Stomach smooth muscle (tissue), 2 donors: ENCODE data around the gene ECI1.
A peak's percentile ranks its signal among the peaks of the same experiment; 100 is the strongest.
"Not testable (repeated sequence)": the region's sequence is repeated elsewhere in the genome, so short reads cannot be mapped to it uniquely, and the experiment has no call there.

ENCODE experiments used
- H3K27ac ChIP-seq: one replicate; pipeline ENCODE4 v1.7.0; 2013; ENCODE audit warnings: mild to moderate bottlenecking, low read length, inconsistent platforms
- H3K27me3 ChIP-seq, 2 donors: one replicate each; pipeline ENCODE4 v1.7.0; 2013; ENCODE audit warnings: low read length in 2 of 2; ENCODE audit not compliant: insufficient read depth in 2 of 2, control insufficient read depth in 1 of 2
- H3K36me3 ChIP-seq, 2 donors: one replicate each; pipeline ENCODE4 v1.7.0; 2013; ENCODE audit warnings: low read length in 2 of 2; ENCODE audit not compliant: control insufficient read depth in 2 of 2, insufficient read depth in 2 of 2
- H3K4me1 ChIP-seq: one replicate; pipeline ENCODE4 v1.7.0; 2013; ENCODE audit warnings: low read length; ENCODE audit not compliant: control insufficient read depth, insufficient read depth
- H3K4me3 ChIP-seq, 2 donors: one replicate each; pipeline ENCODE4 v1.7.0; 2013; ENCODE audit warnings: low read length in 2 of 2
- H3K9ac ChIP-seq, 2 donors: one replicate each; pipeline ENCODE4 v1.7.0; 2013; ENCODE audit warnings: low read length in 2 of 2, mild to moderate bottlenecking in 1 of 2
- H3K9me3 ChIP-seq, 2 donors: one replicate each; pipeline ENCODE4 v1.7.0; 2013; ENCODE audit warnings: low read length in 2 of 2; ENCODE audit not compliant: control insufficient read depth in 2 of 2
- donor health status: healthy.
- donor health status: Pancreatic carcinoma.

Gene ECI1

DNA sequence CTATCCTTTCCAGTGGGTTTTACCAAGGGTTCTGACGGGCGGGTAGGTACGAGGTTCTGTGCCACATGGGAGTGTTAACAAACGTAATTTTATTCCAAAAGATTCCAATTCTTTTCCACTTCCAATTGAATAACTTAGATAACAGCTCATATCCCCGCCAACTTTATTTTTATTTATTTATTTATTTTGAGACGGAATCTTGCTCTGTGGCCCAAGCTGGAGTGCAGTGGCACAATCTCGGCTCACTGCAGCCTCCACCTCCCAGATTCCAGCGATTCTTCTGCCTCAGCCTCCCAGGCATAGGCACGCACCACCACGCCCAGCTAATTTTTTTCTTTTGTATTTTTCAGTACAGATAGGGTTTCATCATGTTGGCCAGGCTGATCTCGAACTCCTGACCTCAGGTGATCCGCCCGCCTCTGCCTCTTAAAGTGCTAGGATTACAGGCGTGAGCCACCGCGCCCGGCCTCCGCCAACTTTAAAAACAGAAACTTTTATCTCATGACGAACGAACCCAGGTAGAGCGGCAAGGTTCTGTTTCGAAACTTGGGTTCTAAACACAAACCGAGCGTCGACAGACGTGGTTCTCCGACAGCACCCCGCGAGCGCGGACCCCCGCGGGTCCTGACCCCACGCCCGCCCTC is 613 bp downstream of the ECI1 start:
- no peaks in the 10 kb centered on the region for H3K9me3 ChIP-seq
- H3K9ac ChIP-seq = peak overlapping the region; percentile 60 to 82
- H3K36me3 ChIP-seq = peaks cover 15 to 29% of the 10 kb centered on the region in 2 donors
- peak overlapping the region; percentile 79 for H3K27ac ChIP-seq
- peaks cover 12% of the 10 kb centered on the region for H3K4me1 ChIP-seq
- H3K27me3 ChIP-seq = no peaks in the 10 kb centered on the region
- peak overlapping the region; percentile 73 to 79 for H3K4me3 ChIP-seq

DNA sequence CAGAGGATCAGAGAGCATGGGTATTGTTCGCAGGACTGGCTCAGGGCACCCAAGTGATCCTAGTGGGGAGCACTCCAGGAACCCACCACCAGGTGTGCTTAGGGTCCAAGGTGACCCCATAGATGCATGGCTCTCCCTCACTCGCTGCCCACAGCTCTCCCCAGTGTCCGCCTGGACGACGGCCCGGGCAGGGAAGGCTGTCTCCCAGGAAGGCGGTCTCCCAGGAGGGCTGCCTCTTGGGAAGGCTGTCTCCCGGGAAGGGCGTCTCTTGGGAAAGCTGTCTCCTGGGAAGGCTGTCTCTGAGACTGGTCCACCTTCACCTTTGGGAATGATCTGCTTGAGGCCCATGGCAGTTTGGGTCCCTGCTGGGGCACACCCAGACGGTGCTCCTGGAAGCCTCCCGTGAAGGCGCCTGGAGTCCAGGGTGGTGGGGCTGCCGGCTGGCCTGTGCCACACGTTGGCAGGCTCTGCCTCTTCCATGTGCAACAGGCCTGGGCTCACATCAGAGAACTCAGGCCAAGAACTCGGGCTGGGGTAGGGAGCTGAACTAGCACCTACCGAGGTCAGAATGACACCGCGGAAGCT is 5.0 kb downstream of the ECI1 start:
- Histone ChIP-seq H3K9me3 (no peaks in the 10 kb centered on the region), H3K4me1 (peaks cover 5% of the 10 kb centered on the region), H3K4me3 (no peak overlapping the region), H3K9ac (no peak overlapping the region), H3K36me3 (peaks cover 23 to 30% of the 10 kb centered on the region in 2 donors), H3K27me3 (no peaks in the 10 kb centered on the region), H3K27ac (no peak overlapping the region)

DNA sequence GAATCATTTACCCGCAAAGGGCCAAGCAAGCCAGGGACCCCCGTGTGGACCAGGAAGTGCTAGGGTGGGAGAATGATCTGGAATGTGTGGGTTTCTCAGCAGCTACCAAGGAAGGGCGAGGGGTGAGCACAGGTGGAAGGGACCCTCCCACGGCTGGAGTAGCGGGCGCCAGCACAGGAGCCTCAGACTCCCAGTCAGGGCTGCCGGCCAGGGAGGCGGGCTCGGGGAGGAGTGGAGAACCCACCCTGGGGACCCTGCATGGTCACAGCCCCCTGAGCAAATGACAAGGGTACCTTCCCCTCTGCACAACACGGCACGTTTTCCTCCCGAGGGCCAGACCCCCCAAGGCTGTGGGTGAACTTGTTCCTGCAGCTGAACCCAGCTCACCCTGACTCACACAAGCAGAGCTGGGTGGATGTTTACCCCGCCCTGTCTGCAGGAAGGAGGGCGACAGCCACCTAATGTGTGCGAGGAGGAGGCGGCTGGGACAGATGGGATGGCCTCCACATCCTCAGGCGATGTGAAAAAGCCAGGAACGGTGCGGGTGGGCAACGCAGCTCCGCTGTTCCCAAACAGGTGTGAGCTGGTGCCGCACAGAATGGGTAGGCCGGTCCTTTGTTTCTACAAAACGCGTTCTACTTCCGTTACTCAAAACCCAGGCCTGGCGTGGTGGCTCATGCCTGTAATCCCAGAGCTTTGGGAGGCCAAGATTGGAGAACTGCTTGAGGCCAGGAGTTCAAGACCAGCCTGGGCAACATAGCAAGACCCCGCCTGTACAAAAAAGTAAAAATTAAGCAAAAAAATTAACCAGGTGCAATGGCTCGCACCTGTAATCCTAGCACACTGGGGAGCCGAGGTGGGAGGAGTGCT is 6.2 kb downstream of the ECI1 start:
- Histone ChIP-seq H3K9ac (no peak overlapping the region), H3K27ac (no peak overlapping the region), H3K27me3 (no peaks in the 10 kb centered on the region), H3K4me3 (no peak overlapping the region), H3K4me1 (peaks cover 1% of the 10 kb centered on the region), H3K9me3 (no peaks in the 10 kb centered on the region), H3K36me3 (peaks cover 23 to 30% of the 10 kb centered on the region in 2 donors)

DNA sequence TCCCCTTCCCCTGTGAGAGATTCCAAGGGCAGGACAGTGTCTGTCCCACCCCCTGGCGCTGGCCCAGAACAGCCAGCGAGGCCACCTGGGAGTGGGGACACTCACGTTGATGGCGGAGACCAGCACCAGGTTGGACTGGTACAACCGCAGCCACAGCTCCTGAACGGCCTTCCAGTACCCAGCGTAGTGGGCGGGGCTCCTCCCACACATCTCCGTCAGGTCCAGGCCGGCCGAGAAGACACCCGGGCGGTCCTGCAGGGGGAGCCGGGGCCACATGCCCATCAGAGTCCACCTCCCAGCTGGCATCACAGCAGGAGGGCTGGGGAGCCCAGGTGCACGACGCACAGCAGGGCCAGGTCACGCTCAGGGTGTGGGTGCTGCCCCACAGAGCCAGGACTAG is 7.1 kb downstream of the ECI1 start:
- no peak overlapping the region for H3K4me3 ChIP-seq
- no peaks in the 10 kb centered on the region for H3K27me3 ChIP-seq
- no peaks in the 10 kb centered on the region for H3K9me3 ChIP-seq
- H3K4me1 ChIP-seq = no peaks in the 10 kb centered on the region
- no peak overlapping the region for H3K27ac ChIP-seq
- H3K36me3 ChIP-seq = peaks cover 23 to 30% of the 10 kb centered on the region in 2 donors
- H3K9ac ChIP-seq = no peak overlapping the region

GRCh38 chr16:2243781-2244180 is 7.6 kb downstream of the ECI1 start:
- no peak overlapping the region for H3K27ac ChIP-seq
- peaks cover 23 to 30% of the 10 kb centered on the region in 2 donors for H3K36me3 ChIP-seq
- H3K9ac ChIP-seq = no peak overlapping the region

DNA sequence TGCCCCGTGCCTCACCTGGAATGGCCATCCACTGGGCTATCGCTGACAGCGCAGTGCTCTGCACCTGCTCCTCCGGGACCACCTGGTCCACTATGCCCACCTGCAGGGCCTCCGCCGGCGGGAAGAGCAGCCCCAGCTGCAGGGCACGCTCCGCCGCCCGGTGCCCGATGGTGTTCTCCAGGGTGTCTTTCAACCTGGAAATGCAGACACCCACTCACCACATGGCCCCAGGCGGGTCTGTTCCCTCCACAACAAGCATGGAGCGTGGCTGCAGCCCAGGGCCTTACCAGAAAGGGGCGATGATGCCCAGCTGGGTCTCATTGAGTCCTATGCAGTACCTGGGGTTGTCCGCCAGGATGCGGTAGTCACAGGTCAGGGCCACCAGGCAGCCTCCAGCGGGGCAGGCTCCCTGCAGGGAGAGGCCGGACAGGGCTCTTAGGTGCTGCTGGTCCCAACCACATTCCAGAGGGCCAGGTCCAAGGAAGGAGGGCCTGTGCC is 8.3 kb downstream of the ECI1 start:
- Histone ChIP-seq H3K9me3 (no peaks in the 10 kb centered on the region), H3K4me1 (peaks cover 1% of the 10 kb centered on the region), H3K4me3 (no peak overlapping the region), H3K36me3 (peaks cover 23 to 30% of the 10 kb centered on the region in 2 donors), H3K9ac (no peak overlapping the region), H3K27ac (no peak overlapping the region), H3K27me3 (no peaks in the 10 kb centered on the region)

More at GRCh38 chr16:2243781-2244180, 7.6 kb downstream of the ECI1 start:
- H3K27me3 ChIP-seq = no peaks in the 10 kb centered on the region
- H3K4me1 ChIP-seq = no peaks in the 10 kb centered on the region
- no peaks in the 10 kb centered on the region for H3K9me3 ChIP-seq
- H3K4me3 ChIP-seq = no peak overlapping the region

DNA sequence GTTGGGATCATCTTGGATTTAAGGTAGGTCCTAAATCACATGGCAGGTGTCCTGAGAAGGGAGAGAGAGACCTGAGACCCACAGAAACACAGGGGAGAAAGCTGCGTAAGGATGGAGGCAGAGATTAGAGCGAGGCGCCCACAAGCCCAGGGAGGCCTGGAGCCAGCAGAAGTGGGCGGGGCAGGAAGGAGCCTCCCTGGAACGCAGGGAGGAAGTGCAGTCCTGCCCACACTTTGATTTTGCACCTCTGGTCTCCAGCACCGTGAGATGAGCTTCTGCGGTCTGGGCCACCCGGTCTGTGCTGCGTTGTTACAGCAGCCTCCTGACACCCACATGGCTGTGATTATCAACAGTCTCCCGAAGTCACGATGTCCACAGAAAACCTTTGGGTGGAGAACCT is 8.8 kb downstream of the ECI1 start:
- Histone ChIP-seq H3K9me3 (no peaks in the 10 kb centered on the region), H3K36me3 (peaks cover 23 to 30% of the 10 kb centered on the region in 2 donors)

GRCh38 chr16:2240331-2240730 is 11.1 kb downstream of the ECI1 start:
- not testable (repeated sequence) for H3K9me3 ChIP-seq, H3K9ac ChIP-seq, H3K4me3 ChIP-seq, H3K27ac ChIP-seq
- Histone ChIP-seq H3K27me3 (peaks cover 12 to 25% of the 10 kb centered on the region in 2 donors), H3K4me1 (peaks cover 21% of the 10 kb centered on the region), H3K36me3 (peaks cover 15 to 26% of the 10 kb centered on the region in 2 donors)

More for the DNA sequence above, 8.8 kb downstream of the ECI1 start:
- peaks cover 6% of the 10 kb centered on the region for H3K4me1 ChIP-seq
- peaks cover 3% of the 10 kb centered on the region in 2 donors for H3K27me3 ChIP-seq
- H3K4me3 ChIP-seq = no peak overlapping the region
- H3K9ac ChIP-seq = no peak overlapping the region
- H3K27ac ChIP-seq = no peak overlapping the region

GRCh38 chr16:2238838-2239675 is 12.3 kb downstream of the ECI1 start:
- Histone ChIP-seq H3K9ac (no peak overlapping the region), H3K27ac (no peak overlapping the region), H3K4me1 (peaks cover 21% of the 10 kb centered on the region), H3K27me3 (peaks cover 14 to 31% of the 10 kb centered on the region in 2 donors), H3K9me3 (no peaks in the 10 kb centered on the region), H3K4me3 (no peak overlapping the region), H3K36me3 (peaks cover 22 to 29% of the 10 kb centered on the region in 2 donors)
